Activated CD4-positive, alpha-beta memory T cell treated with anti-CD3 and anti-CD28 coated beads for 36 hours (primary cell): ENCODE results near the gene GRID1. TPM values are rescaled to one million over a fixed set of nuclear protein-coding genes. Genes with fewer than 3 reads are reported as not detected.

Source experiments
- CTCF ChIA-PET: fragments of 350-600 bp; sonication (Branson Sonifier 250); formaldehyde crosslinking; loops from one replicate; lab custom pipeline; 2021; ENCODE audit warnings: antibody characterized with exemption, inconsistent platforms; lab: Charles Lee
- POLR2A ChIA-PET: fragments of 350-600 bp; sonication (Branson Sonifier 250); formaldehyde crosslinking; loops from one replicate; lab custom pipeline; 2021; ENCODE audit warnings: antibody characterized with exemption; lab: Charles Lee
- DNase-seq: peaks from one replicate; pipeline ENCODE4 v3.0.0-alpha.2; 2020
- H3K27ac Mint-ChIP-seq: one replicate; pipeline ENCODE4 v1.8.0; 2021; ENCODE audit warnings: mixed read lengths
- H3K27me3 Mint-ChIP-seq: one replicate; pipeline ENCODE4 v1.8.0; 2021; ENCODE audit warnings: mixed read lengths
- H3K36me3 Mint-ChIP-seq: one replicate; pipeline ENCODE4 v1.8.0; 2021; ENCODE audit warnings: mixed read lengths
- H3K4me1 Mint-ChIP-seq: one replicate; pipeline ENCODE4 v1.8.0; 2021; ENCODE audit warnings: low read depth, mixed read lengths
- H3K4me3 Mint-ChIP-seq: one replicate; pipeline ENCODE4 v1.8.0; 2021; ENCODE audit warnings: mild to moderate bottlenecking, mixed read lengths
- H3K9me3 Mint-ChIP-seq: one replicate; pipeline ENCODE4 v1.8.0; 2021; ENCODE audit warnings: mixed read lengths
- intact Hi-C: fragments of 100-400 bp; cut with micrococcal nuclease; formaldehyde crosslinking; loops from one replicate; pipeline ENCODE4 v1.15.1; 2023
- total RNA-seq, 2 experiments: library from RNA; stranded (reverse); gene quantifications; one replicate each; pipeline ENCODE4 v1.2.3, GENCODE V29; 2021

Gene GRID1
- total RNA-seq, 2 experiments from 2014 or later = not detected

DNA sequence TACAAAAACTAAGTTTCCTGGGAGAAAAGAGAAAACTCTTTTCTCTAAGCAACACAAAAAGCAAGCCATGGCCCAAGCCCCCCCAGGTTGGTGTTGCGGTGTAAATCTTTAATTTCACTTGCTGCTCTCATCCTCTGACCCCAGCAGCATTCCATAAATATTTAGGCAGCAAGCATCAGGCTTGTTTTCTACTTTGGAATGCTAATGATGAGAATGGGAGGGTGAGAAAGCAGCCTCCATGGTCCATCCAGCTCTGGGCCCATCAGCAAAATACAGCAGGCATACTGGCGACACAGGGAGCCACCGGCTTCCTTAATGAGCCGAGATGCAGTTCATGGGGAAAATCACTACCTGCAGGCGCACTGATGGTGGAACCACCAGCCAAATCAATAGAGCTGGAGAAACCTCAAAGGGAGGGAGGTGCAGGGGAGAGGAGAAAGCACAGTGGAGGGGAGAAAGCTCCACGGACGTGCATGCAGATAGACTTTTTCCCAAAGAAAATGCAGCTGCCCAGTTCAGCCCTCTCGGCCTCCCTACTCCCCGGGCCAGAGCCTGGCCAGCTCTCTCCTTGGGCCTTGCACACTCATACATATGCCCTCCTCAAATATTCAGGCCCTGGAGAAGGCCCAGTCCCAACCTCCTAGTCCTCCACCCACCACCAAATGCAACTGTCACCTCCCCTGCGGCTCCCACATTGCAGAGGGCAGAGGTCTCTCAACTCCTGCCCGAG, 131.9 kb downstream of the GRID1 start:
- Mint-ChIP-seq H3K27ac (no peak overlapping the region), H3K36me3 (no peaks in the 10 kb centered on the region), H3K27me3 (no peaks in the 10 kb centered on the region), H3K4me3 (no peak overlapping the region), H3K4me1 (no peaks in the 10 kb centered on the region), H3K9me3 (peaks cover 2% of the 10 kb centered on the region)
- DNase-seq = no peak
- ChIA-PET POLR2A (no interaction called here), CTCF (no interaction called here)
- intact Hi-C loops = no loop called here

DNA sequence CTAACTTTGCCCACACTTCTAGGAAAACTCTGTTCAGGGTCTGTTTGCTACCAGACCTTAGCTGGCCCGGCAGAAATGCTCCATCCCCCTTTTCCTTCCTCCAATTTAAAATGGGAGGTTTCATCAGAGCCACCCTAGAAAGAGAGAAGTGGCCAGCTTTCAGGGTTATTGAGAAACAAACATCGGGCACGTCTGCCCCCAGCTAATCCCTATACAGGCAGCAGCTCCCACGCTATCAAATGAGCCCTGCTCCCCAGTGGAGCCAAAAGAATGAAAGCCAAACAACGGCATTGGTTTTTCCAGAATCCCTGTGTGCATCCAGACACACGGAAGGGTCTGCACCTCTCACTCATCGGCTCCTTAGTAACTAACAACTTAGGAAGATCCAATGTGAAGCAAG, 132.5 kb downstream of the GRID1 start:
- POLR2A ChIA-PET = no interaction called here
- no peak overlapping the region for H3K4me3 Mint-ChIP-seq
- intact Hi-C loops = no loop called here
- no peaks in the 10 kb centered on the region for H3K36me3 Mint-ChIP-seq
- no peak for DNase-seq
- H3K9me3 Mint-ChIP-seq = peaks cover 2% of the 10 kb centered on the region
- H3K27ac Mint-ChIP-seq = no peak overlapping the region
- no peaks in the 10 kb centered on the region for H3K4me1 Mint-ChIP-seq
- CTCF ChIA-PET = no interaction called here
- no peaks in the 10 kb centered on the region for H3K27me3 Mint-ChIP-seq

DNA sequence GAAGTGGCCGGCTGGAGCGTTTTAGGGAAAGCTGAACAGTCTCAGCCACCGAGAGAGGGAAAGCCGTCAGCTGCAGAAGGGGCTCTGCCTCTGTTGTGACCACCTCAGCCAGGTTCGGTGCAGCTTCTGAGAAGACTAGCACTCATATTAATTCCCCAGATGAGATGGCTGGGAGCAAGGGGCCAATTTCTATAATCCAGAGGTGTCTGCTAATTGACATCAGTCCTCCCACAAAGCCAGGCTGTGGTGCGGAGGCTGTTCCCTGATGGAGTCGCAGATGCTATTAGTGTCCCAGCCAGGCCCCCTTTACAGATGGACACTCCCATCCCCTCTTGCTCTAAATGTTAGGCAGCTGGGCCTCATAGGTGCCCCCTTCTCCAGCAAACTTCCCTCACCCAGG, 133.5 kb downstream of the GRID1 start:
- Mint-ChIP-seq H3K4me1 (no peaks in the 10 kb centered on the region), H3K27me3 (no peaks in the 10 kb centered on the region), H3K27ac (no peak overlapping the region), H3K4me3 (no peak overlapping the region), H3K9me3 (peaks cover 2% of the 10 kb centered on the region), H3K36me3 (no peaks in the 10 kb centered on the region)
- ChIA-PET CTCF (no interaction called here), POLR2A (no interaction called here)
- DNase-seq = no peak
- intact Hi-C loops = no loop called here

DNA sequence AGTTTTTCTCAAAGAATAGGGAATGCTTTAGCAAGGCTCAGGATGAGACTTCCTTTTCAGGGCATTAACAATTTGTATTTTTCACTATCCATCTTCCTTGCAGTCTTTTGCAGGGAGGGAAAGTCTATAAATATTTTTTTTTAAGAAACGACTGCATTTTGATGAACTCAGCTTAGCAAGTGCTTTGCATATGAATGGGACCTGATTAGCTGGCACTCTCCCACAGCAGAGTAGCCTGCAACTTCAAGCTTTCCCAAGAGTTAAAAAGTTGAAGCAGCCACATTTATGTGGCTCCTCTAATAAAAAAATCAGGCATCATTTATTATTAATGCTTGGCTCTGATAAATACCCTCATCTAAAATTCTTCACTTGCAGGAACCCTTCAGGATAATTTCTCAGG, 134.0 kb downstream of the GRID1 start:
- Mint-ChIP-seq H3K36me3 (no peaks in the 10 kb centered on the region), H3K4me1 (no peaks in the 10 kb centered on the region), H3K27ac (no peak overlapping the region), H3K27me3 (no peaks in the 10 kb centered on the region), H3K9me3 (peaks cover 2% of the 10 kb centered on the region), H3K4me3 (no peak overlapping the region)
- intact Hi-C loops = no loop called here
- no peak for DNase-seq
- ChIA-PET CTCF (no interaction called here), POLR2A (no interaction called here)

DNA sequence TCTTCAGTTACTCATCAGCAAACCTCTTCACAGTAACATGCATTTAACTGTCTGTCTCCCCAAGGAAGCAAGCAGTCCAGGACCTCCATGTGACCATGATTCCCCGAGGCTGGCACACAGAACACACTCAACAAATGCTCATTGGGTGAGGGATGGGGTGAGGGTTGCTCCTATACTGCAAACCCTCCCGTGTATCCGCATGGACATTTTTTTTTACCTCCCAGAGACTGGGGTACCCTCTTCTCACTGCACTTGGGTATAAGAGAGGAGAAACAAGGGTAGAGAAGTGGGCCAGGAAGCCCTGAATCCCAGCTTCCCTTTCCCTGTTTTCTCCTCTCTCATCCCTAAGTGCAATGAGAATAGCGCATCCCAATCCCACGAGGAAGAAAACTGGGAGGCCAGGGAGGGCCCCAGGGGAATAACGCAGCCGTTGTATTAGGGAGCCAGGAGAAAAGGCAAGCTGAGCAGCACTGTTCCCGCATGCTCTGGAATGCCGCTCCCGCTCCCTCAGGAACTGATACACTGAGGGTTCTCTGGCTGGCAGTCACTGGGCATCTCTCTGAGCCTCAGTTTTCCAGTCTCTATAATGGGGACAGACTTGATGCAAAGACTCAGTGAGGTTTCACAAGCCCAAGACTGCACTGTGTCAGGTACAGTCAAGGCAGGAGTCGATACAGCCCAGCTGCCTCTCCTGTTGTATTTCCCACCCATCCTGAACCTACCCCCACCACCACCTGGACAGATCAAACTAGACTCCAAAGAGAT, 134.6 kb downstream of the GRID1 start:
- Mint-ChIP-seq H3K27ac (no peak overlapping the region), H3K27me3 (no peaks in the 10 kb centered on the region), H3K9me3 (no peaks in the 10 kb centered on the region), H3K4me1 (no peaks in the 10 kb centered on the region), H3K36me3 (no peaks in the 10 kb centered on the region), H3K4me3 (no peak overlapping the region)
- DNase-seq = no peak
- ChIA-PET CTCF (no interaction called here), POLR2A (no interaction called here)
- intact Hi-C loops = no loop called here

DNA sequence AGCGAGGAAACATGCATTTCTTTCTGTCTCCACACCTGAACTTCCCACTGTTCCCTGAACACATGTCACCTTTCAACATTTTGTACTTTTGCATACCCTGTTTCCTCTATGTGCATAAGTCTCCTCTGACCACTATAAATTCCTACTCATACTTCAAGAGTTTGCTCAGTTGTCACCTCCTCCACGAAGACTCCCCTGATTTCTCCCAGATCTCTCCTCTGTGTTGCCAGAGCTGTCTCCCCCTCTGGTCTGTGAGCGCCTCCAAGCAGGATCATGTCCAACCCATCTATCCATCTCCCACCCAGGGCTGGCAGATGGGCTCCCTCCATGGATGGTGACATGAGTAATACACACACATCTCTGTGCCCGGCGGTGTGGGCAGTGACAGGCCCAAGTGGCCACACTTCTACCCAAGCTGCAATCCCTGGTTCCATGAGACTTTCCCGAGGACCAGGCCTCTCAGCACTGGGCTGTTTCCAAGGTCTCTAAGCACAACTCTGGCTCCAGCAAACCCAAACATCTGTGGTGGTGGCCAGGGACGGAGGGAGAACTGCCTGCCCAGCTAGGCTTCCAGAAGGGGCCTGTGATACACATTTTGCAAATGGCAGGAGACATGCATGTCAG, 135.9 kb downstream of the GRID1 start:
- H3K27ac Mint-ChIP-seq = no peak overlapping the region
- no peaks in the 10 kb centered on the region for H3K27me3 Mint-ChIP-seq
- H3K4me3 Mint-ChIP-seq = no peak overlapping the region
- intact Hi-C loops = no loop called here
- H3K36me3 Mint-ChIP-seq = no peaks in the 10 kb centered on the region
- POLR2A ChIA-PET = no interaction called here
- CTCF ChIA-PET = no interaction called here
- H3K4me1 Mint-ChIP-seq = no peaks in the 10 kb centered on the region
- H3K9me3 Mint-ChIP-seq = no peaks in the 10 kb centered on the region
- DNase-seq = no peak

DNA sequence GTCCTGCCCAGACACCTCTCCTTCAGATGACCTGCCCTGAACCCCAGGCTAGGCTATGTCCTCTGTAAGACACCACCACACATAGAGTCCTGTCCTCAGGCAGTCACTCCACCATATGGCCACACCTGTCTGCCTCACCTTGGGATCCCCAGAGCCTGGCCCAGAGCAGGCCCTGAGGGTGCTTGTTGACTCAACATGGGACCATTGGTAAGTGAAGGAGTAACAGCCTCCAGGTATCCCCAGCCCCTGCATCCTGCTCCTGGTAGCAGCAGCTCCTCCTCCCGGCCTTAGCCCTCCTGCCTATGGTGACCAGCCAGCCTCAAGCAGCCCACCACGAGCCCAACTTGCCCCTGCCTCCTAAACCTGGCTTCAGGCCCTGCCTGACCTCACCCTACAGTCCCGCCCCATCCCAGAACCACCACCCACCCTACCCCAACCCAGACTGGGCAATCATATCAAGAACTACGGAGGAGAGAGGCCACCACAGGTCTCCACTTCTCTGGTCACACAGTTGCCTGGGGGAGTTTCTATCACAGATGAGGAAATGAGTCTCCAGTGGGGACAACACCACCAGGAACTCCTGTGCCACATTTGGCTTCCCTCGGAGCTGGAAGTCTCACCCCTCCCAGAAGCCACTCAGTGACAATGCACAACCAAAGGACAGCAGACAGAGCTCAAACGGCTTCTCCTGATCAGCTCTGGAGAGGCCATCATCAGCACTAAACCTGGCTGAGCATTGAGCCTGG, 136.6 kb downstream of the GRID1 start:
- H3K4me1 Mint-ChIP-seq = no peaks in the 10 kb centered on the region
- ChIA-PET POLR2A (no interaction called here), CTCF (no interaction called here)
- H3K36me3 Mint-ChIP-seq = no peaks in the 10 kb centered on the region
- H3K4me3 Mint-ChIP-seq = no peak overlapping the region
- intact Hi-C loops = no loop called here
- no peaks in the 10 kb centered on the region for H3K27me3 Mint-ChIP-seq
- DNase-seq = no peak
- H3K9me3 Mint-ChIP-seq = no peaks in the 10 kb centered on the region
- H3K27ac Mint-ChIP-seq = no peak overlapping the region

DNA sequence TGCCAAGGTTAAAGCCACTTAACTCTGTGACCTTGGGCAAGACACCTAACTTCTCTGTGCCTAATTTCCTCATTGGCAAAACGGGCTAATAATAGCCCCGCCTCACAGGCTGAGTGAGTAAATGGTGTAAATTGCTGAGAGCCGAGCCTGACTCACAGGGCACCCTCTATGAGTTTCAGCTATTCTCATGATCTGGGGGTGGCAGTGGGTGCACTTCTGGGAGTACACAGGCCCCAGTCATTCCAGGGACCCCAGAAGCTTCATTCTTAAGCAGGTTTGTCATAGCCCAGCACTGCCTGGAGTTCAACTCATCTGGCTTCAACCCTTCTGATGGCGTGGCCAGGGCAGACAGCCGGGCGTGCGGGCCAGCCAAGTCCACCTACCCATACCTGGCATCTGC, 137.2 kb downstream of the GRID1 start:
- Mint-ChIP-seq H3K27ac (no peak overlapping the region), H3K4me1 (no peaks in the 10 kb centered on the region), H3K9me3 (no peaks in the 10 kb centered on the region), H3K36me3 (no peaks in the 10 kb centered on the region), H3K4me3 (no peak overlapping the region), H3K27me3 (no peaks in the 10 kb centered on the region)
- DNase-seq = no peak
- ChIA-PET CTCF (no interaction called here), POLR2A (no interaction called here)
- intact Hi-C loops = no loop called here

DNA sequence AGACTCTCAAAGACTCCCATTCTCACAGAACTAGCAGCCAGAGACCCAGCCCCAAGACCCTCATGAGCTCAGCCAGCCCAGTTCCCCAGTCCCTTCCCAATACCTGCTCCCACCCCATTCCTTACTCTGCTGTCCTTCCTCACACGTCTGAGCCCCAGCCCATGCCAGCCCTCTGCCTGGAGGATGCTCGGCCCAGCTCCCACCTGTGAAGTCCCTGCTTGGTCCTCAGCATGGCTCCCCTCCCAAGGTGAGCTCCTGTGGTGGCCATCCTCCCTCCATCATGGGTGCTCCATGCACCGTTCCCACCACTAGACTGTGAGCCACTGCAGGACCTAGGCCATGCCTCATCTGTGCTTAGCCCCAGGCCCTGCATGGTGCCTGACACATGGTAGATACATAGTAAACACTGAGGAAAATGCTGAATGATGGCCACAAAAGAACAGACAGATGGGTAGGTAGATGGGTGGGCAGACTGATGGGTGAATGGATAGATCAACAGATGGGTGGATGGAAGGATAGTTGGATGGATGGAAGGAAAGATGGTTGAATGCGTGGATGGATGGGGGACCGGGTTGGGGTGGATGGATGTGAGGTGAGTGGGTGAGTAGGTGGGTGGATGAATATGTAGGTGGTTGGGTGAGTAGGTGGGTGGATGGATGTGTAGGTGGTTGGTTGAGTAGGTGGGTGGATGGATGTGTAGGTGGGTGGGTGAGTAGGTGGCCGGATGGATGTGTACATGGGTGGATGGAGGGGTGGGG, 138.9 kb downstream of the GRID1 start:
- no peaks in the 10 kb centered on the region for H3K36me3 Mint-ChIP-seq
- no peak overlapping the region for H3K27ac Mint-ChIP-seq
- H3K9me3 Mint-ChIP-seq = no peaks in the 10 kb centered on the region
- no peaks in the 10 kb centered on the region for H3K27me3 Mint-ChIP-seq
- intact Hi-C loops = no loop called here
- DNase-seq = no peak
- H3K4me3 Mint-ChIP-seq = no peak overlapping the region
- ChIA-PET POLR2A (no interaction called here), CTCF (no interaction called here)
- H3K4me1 Mint-ChIP-seq = no peaks in the 10 kb centered on the region

DNA sequence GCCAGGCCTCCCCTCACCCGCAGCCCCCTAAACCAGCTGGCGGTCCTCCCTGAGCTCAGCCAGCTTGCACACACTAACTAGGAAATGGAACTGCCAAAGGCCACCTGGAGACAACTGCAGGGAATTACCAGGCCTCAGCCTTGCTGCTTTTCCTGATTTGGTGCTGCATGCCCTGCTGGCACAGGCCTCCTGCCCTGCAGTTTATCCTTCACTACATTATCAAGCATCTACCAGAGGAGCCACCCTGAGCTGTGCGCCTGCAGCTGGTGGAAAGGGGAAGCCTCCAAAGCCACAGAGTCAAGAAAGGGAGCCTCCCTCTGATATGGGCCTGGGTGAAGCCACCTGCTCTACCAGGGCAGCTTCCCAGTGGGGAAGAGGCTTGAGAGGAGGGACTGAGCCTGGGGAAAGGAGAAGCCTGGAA, 139.8 kb downstream of the GRID1 start:
- intact Hi-C loops = no loop called here
- no peak for DNase-seq
- Mint-ChIP-seq H3K27me3 (no peaks in the 10 kb centered on the region), H3K4me3 (no peak overlapping the region), H3K36me3 (no peaks in the 10 kb centered on the region), H3K27ac (no peak overlapping the region), H3K9me3 (no peaks in the 10 kb centered on the region), H3K4me1 (no peaks in the 10 kb centered on the region)
- ChIA-PET CTCF (no interaction called here), POLR2A (no interaction called here)

DNA sequence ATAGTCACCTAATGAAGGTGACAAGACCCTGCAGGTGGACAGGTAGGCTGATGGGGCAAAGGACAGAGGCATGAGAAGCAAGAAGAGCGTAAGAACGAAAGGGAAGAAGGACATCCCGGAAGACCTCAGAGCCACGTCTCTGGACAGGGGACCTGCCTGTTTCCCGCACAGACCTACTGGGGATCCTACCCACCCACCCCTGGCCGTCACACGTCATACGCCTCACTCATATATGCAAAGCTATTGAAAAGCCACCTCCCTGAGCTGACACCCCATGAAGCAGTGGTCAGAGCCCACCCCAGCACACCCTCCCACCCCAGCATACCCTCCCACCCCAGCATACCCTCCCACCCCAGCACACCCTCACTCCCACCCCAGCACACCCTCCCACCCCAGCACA, 140.6 kb downstream of the GRID1 start:
- H3K27me3 Mint-ChIP-seq = no peaks in the 10 kb centered on the region

More for the DNA sequence above, 140.6 kb downstream of the GRID1 start:
- no peak overlapping the region for H3K4me3 Mint-ChIP-seq
- H3K4me1 Mint-ChIP-seq = no peaks in the 10 kb centered on the region
- H3K9me3 Mint-ChIP-seq = no peaks in the 10 kb centered on the region
- no peak overlapping the region for H3K27ac Mint-ChIP-seq
- intact Hi-C loops = no loop called here
- H3K36me3 Mint-ChIP-seq = no peaks in the 10 kb centered on the region
- CTCF ChIA-PET = no interaction called here
- DNase-seq = no peak
- POLR2A ChIA-PET = no interaction called here
